GM23248 (cell line): ENCODE data around the gene SSTR5. TPM values are rescaled to one million over a fixed set of nuclear protein-coding genes. Genes with fewer than 3 reads are reported as not detected.
A peak's percentile ranks its signal among the peaks of the same experiment; 100 is the strongest.

Experiments used
- DNase-seq: peaks from one replicate; pipeline ENCODE4 v3.0.0-alpha.2; 2015
- H2AFZ ChIP-seq: fragments of 200-600 bp; sonication (generic); 2 replicates; pipeline ENCODE4 v1.6.1; 2016; ENCODE audit warnings: antibody characterized with exemption
- H3F3A ChIP-seq: fragments of 200-600 bp; sonication (generic); 2 replicates; pipeline ENCODE4 v1.6.1; 2016; ENCODE audit warnings: mild to moderate bottlenecking, antibody characterized with exemption, mixed run types; ENCODE audit not compliant: insufficient read depth
- H3K27ac ChIP-seq: fragments of 200-600 bp; sonication (generic); 2 replicates; pipeline ENCODE4 v1.5.1; 2016; ENCODE audit warnings: mild to moderate bottlenecking
- H3K27me3 ChIP-seq: fragments of 200-600 bp; sonication (generic); replicated peaks from 2 replicates; pipeline ENCODE4 v1.6.1; 2016; ENCODE audit warnings: mild to moderate bottlenecking; ENCODE audit not compliant: insufficient read depth
- H3K36me3 ChIP-seq: fragments of 200-600 bp; sonication (generic); 2 replicates; pipeline ENCODE4 v1.6.1; 2016; ENCODE audit warnings: low read depth, mild to moderate bottlenecking
- H3K4me1 ChIP-seq: fragments of 200-600 bp; sonication (generic); 2 replicates; pipeline ENCODE4 v1.6.1; 2016; ENCODE audit warnings: mild to moderate bottlenecking; ENCODE audit not compliant: insufficient read depth
- H3K4me2 ChIP-seq: fragments of 200-600 bp; sonication (generic); one replicate; pipeline ENCODE4 v1.6.1; 2016; ENCODE audit warnings: mild to moderate bottlenecking; ENCODE audit not compliant: unreplicated experiment
- H3K4me3 ChIP-seq: fragments of 200-600 bp; sonication (generic); 2 replicates; pipeline ENCODE4 v1.5.1; 2016; ENCODE audit warnings: mild to moderate bottlenecking
- H3K79me2 ChIP-seq: fragments of 200-600 bp; sonication (generic); 2 replicates; pipeline ENCODE4 v1.6.1; 2016; ENCODE audit warnings: mild to moderate bottlenecking; ENCODE audit not compliant: insufficient read depth
- H3K9ac ChIP-seq: fragments of 200-600 bp; sonication (generic); 2 replicates; pipeline ENCODE4 v1.6.1; 2016; ENCODE audit warnings: mild to moderate bottlenecking
- H3K9me2 ChIP-seq: fragments of 200-600 bp; sonication (generic); 2 replicates; pipeline ENCODE4 v1.6.1; 2016; ENCODE audit warnings: mixed run types, mild to moderate bottlenecking, moderate library complexity; ENCODE audit not compliant: insufficient read depth
- H3K9me3 ChIP-seq: fragments of 200-600 bp; sonication (generic); one replicate; pipeline ENCODE4 v1.6.1; 2017; ENCODE audit warnings: low read depth
- H4K20me1 ChIP-seq: fragments of 200-600 bp; sonication (generic); 2 replicates; pipeline ENCODE4 v1.6.0; 2016; ENCODE audit not compliant: insufficient read depth
- EZH2 ChIP-seq: fragments of 200-600 bp; sonication (generic); IDR thresholded peaks from 2 replicates; pipeline ENCODE4 v1.6.1; 2018; ENCODE audit warnings: antibody characterized with exemption, mild to moderate bottlenecking; ENCODE audit not compliant: insufficient read depth, poor library complexity, severe bottlenecking
- EZH2phosphoT487 ChIP-seq: fragments of 200-600 bp; sonication (generic); IDR thresholded peaks from 2 replicates; pipeline ENCODE4 v1.6.1; 2018; ENCODE audit warnings: antibody characterized with exemption, moderate library complexity, mild to moderate bottlenecking, low read depth; ENCODE audit not compliant: insufficient read depth
- WGBS, 2 experiments: methylation state at CpG; one replicate each; pipeline ENCODE4 v1.1.6; 2015 to 2017; ENCODE audit warnings: low lambda C conversion rate in 2 of 2, low coverage in 1 of 2; ENCODE audit errors: missing lambda C conversion rate in 2 of 2; 5-methylcytosine and 5-hydroxymethylcytosine counted together
- in situ Hi-C: fragments of 300-500 bp; cut with MboI; formaldehyde crosslinking; loops from 2 replicates; pipeline ENCODE4 v1.15.0; 2020
- polyA plus RNA-seq: library from polyadenylated mRNA; unstranded; fragments of >200 nt; fragmentation: Nextera tagmentation; extraction: Ambion mirVana; gene quantifications from 2 replicates; pipeline ENCODE4 v1.2.1, GENCODE V29; 2016
- total RNA-seq: library from RNA; depleted of rRNA; stranded (reverse); fragments of >200 nt; shearing (Covaris generic); gene quantifications from 2 replicates; pipeline ENCODE4 v1.2.3, GENCODE V29; 2014

SSTR5 gene
- total and polyA plus RNA-seq, 2 experiments from 2014 or later: not detected

DNA sequence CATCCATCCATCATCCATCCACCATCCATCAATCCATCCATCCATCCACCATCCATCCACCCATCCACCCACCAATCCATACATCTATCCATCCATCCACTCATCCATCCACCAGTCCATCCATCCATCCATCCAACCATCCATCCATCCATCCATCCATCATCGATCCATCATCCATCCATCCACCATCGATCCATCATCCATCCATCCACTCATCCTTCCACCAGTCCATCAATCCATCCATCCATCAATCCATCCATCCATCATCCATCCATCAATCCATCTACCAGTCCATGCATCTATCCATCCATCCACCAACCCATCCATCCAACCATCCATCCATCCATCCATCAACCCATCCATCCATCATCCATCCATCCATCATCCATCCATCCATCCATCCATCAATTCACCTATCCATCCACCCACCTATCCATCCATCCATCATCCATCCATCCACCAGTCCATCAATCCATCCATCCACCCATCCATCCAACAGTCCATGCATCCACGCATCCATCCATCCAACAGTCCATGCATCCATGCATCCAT is 39.3 kb upstream of the SSTR5 start:
- 86 to 100% methylated on average over 2 to 3 of the region's 3 CpGs for WGBS, 2 experiments
- in situ Hi-C loops: no loop called here

DNA sequence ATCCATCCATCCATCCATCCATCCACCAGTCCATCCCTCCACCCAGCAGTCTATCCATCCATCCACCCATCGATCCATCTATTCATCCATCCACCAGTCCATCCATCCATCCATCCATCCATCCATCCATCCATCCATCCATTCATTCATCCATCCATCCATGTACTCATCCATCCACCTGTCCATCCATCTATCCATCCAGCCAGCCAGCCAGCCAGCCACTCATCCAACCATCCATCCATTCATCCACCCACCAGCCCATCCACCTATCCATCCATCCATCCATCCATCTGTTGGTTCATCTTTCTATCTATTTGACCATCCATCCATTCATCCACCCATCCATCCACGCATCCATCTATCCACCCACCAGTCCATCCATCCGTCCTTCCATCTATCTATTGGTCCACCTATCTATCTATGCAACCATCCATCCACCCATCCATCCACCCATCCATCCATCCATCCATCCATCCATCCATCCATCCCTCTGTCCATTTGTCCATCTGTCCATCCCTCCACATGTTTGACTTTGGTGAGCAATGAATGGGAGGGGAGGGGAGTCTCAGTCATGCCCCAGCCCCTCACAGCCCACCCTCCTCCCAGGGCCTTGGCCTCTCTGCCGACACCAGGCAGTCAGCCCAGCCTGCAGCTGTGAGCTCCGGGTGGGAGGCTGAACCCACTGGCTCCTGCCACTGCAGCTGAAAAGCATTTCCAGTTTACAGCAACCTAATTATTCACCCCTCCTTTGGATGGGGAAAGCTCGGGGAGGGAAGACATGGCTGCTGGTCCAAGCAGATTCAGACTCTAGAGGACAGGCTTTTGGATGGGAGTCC is 38.1 kb upstream of the SSTR5 start:
- H3K9me3 ChIP-seq: no peaks in the 10 kb centered on the region
- 0 out of 2 replicates have a peak, but pooled peaks cover 5% of the 10 kb centered on the region for H3K4me1 ChIP-seq
- H3F3A ChIP-seq: no peaks in the 10 kb centered on the region
- TF ChIP-seq EZH2phosphoT487 (no peak), EZH2 (no peak)
- H3K79me2 ChIP-seq: no peaks in the 10 kb centered on the region
- no peak overlapping the region for H3K9ac ChIP-seq
- WGBS, 2 experiments: 36 to 44% methylated on average over 6 of the region's 6 CpGs
- no peaks in the 10 kb centered on the region for H4K20me1 ChIP-seq
- peaks cover 7% of the 10 kb centered on the region for H3K27me3 ChIP-seq
- H3K27ac ChIP-seq: no peak overlapping the region
- no peak overlapping the region for H2AFZ ChIP-seq
- H3K9me2 ChIP-seq: no peaks in the 10 kb centered on the region
- no peak overlapping the region for H3K4me3 ChIP-seq
- no peak overlapping the region for H3K4me2 ChIP-seq
- in situ Hi-C loops: no loop called here
- DNase-seq: no peak
- H3K36me3 ChIP-seq: no peaks in the 10 kb centered on the region

More for the DNA sequence above, 39.3 kb upstream of the SSTR5 start:
- Histone ChIP-seq H3K36me3 (no peaks in the 10 kb centered on the region), H3K27me3 (peaks cover 19% of the 10 kb centered on the region), H3K9me2 (no peaks in the 10 kb centered on the region), H3K27ac (no peak overlapping the region), H3F3A (no peaks in the 10 kb centered on the region), H3K4me1 (0 out of 2 replicates have a peak, but pooled peaks cover 5% of the 10 kb centered on the region), H3K4me2 (no peak overlapping the region), H3K79me2 (no peaks in the 10 kb centered on the region), H4K20me1 (no peaks in the 10 kb centered on the region), H3K9me3 (no peaks in the 10 kb centered on the region), H3K4me3 (no peak overlapping the region), H2AFZ (no peak overlapping the region), H3K9ac (no peak overlapping the region)
- DNase-seq: no peak
- TF ChIP-seq EZH2 (no peak), EZH2phosphoT487 (no peak)

DNA sequence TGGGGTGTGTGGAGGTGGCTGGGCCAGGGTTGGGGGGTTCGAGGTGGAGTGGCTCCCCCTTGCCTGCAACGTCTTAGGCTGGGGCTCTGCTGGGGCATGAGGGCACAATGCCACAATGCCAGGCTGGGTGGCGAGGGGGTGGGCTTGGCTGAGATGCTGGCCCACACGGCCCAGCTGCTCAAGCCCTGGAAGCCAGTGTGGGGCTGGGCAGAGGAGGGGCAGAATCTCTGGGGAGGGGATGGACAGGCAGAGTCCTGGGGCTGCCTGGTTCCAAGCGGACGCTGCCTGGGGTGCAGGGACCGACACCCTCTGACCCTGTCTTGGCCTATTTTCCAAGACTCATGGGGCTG is 37.5 kb upstream of the SSTR5 start:
- Histone ChIP-seq H4K20me1 (no peaks in the 10 kb centered on the region), H3K27me3 (peaks cover under 1% of the 10 kb centered on the region), H3K9me2 (no peaks in the 10 kb centered on the region), H3K27ac (no peak overlapping the region), H3K4me2 (no peak overlapping the region), H3K4me1 (0 out of 2 replicates have a peak, but pooled peaks cover 5% of the 10 kb centered on the region), H2AFZ (no peak overlapping the region), H3F3A (no peaks in the 10 kb centered on the region), H3K79me2 (no peaks in the 10 kb centered on the region), H3K36me3 (no peaks in the 10 kb centered on the region), H3K4me3 (no peak overlapping the region), H3K9ac (no peak overlapping the region), H3K9me3 (no peaks in the 10 kb centered on the region)
- DNase-seq: no peak
- TF ChIP-seq EZH2phosphoT487 (no peak), EZH2 (no peak)
- WGBS, 2 experiments: 58 to 64% methylated on average over 6 to 7 of the region's 7 CpGs
- in situ Hi-C loops: no loop called here

DNA sequence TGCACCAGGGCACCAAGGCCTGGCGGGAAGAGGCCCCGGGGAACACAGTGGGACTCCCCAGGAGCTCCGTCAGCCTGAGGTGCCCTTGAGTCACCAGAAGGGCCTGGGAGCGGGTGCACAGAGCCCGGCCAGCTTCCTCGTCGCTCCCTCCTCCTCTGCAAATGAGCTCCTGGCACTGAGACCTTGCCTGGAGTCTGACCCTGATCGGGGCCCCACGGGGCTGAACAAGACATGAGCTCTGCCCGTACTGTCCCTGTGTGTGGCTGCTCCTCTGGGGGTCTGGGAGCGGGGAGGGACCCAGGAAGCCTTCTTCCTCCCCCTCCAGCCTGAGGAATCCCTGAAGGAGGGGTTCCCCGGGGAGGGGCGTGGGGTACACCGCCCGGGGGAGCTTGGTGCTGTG is 36.4 kb upstream of the SSTR5 start:
- WGBS, 2 experiments: 25 to 27% methylated on average over 11 to 15 of the region's 15 CpGs
- peak; percentile 42 for DNase-seq

More for the DNA sequence above, 36.4 kb upstream of the SSTR5 start:
- Histone ChIP-seq H4K20me1 (no peaks in the 10 kb centered on the region), H3K27ac (no peak overlapping the region), H3K9me3 (no peaks in the 10 kb centered on the region), H3K4me3 (no peak overlapping the region), H3K9me2 (no peaks in the 10 kb centered on the region), H3K9ac (no peak overlapping the region), H3K27me3 (no peaks in the 10 kb centered on the region; the same call in 1 of the 2 replicates), H3K4me2 (no peak overlapping the region), H3K79me2 (no peaks in the 10 kb centered on the region), H2AFZ (no peak overlapping the region), H3K4me1 (0 out of 2 replicates have a peak, but pooled peaks cover 5% of the 10 kb centered on the region), H3F3A (no peaks in the 10 kb centered on the region), H3K36me3 (no peaks in the 10 kb centered on the region)
- in situ Hi-C loops: no loop called here
- TF ChIP-seq EZH2 (no peak), EZH2phosphoT487 (no peak)
